Fibroblast of mammary gland (primary cell): Measurements from ENCODE around the gene NR1D2.

Experiments
- DNase-seq: peaks from one replicate; pipeline ENCODE4 v3.0.0-alpha.2; 2010; ENCODE audit warnings: low read depth
- H3K4me3 ChIP-seq: 2 replicates; pipeline ENCODE4 v1.5.1; 2011; ENCODE audit warnings: low read depth, mild to moderate bottlenecking, low read length, moderate library complexity; ENCODE audit not compliant: control insufficient read depth
- TF ChIP-seq, protein P1 (sequence below): conservative IDR thresholded peaks from 2 replicates; pipeline ENCODE4 v1.5.1; 2011; ENCODE audit warnings: low read depth, low read length, inconsistent platforms; ENCODE audit not compliant: control insufficient read depth, insufficient read depth

The NR1D2 gene

GRCh38 chr3:23952646-23953045, 7.6 kb downstream of the NR1D2 start:
- no peak overlapping the region for H3K4me3 ChIP-seq
- peak; percentile 33 for DNase-seq
- TF ChIP-seq, protein P1, sequence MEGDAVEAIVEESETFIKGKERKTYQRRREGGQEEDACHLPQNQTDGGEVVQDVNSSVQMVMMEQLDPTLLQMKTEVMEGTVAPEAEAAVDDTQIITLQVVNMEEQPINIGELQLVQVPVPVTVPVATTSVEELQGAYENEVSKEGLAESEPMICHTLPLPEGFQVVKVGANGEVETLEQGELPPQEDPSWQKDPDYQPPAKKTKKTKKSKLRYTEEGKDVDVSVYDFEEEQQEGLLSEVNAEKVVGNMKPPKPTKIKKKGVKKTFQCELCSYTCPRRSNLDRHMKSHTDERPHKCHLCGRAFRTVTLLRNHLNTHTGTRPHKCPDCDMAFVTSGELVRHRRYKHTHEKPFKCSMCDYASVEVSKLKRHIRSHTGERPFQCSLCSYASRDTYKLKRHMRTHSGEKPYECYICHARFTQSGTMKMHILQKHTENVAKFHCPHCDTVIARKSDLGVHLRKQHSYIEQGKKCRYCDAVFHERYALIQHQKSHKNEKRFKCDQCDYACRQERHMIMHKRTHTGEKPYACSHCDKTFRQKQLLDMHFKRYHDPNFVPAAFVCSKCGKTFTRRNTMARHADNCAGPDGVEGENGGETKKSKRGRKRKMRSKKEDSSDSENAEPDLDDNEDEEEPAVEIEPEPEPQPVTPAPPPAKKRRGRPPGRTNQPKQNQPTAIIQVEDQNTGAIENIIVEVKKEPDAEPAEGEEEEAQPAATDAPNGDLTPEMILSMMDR = no peak

DNA sequence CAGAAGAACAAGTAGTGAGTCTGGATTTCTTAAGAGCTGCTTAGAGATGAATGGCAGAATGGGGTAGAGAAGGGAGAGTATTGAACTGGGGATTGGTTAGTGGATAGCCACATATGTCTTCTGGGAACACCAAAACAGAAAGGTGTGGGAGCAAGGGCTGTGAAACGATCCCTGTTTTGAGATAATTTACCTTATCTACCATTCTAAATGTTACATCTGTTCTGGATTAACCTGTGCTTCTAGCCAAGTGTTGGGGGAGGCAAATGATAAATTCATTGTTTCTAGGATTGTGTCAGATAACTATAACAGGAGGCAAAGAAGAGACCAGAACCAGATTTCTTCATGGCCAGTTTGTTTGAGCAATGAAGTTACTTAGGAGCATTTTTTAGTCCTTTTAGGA, 8.4 kb downstream of the NR1D2 start:
- H3K4me3 ChIP-seq = no peak overlapping the region
- DNase-seq = peak; percentile 13
- TF ChIP-seq, protein P1 = no peak

DNA sequence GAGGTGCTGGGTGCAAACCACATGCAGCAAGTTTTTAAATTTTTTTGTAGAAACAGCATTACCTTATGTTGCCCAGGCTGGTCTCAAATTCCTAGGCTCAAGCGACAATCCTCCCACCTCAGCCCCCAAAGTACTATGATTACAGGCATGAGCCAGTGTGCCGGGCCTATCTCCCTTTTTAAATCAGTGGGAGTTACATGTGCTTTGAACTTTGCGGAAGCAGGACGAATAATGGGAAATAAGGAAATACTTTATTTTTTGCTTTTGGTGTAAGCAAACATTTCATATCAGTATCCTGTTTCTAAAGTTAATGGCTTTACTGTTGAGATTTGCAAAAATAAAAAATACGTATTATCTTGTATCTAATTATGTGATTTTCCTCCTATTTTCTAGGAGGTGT, 9.1 kb downstream of the NR1D2 start:
- no peak for DNase-seq
- H3K4me3 ChIP-seq = no peak overlapping the region
- TF ChIP-seq, protein P1 = no peak

DNA sequence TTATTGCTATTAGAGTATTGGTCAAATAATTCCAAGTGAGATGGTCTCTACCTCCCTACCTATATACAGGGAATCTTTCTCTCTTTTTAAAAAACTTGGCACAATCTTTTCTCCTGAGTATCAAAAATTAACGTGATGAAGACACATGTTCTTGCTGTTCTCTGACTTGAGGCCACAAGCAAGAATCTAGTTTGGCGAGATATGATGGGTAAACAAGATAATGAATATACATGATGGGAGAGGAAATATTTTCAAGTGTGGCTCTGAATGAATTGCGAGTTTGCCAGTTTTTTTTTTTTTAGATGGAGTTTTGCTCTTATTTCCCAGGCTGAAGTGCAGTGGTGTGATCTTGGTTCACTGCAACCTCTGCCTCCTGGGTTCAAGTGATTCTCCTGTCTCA, 11.6 kb downstream of the NR1D2 start:
- no peak overlapping the region for H3K4me3 ChIP-seq
- TF ChIP-seq, protein P1 = no peak
- DNase-seq = no peak

DNA sequence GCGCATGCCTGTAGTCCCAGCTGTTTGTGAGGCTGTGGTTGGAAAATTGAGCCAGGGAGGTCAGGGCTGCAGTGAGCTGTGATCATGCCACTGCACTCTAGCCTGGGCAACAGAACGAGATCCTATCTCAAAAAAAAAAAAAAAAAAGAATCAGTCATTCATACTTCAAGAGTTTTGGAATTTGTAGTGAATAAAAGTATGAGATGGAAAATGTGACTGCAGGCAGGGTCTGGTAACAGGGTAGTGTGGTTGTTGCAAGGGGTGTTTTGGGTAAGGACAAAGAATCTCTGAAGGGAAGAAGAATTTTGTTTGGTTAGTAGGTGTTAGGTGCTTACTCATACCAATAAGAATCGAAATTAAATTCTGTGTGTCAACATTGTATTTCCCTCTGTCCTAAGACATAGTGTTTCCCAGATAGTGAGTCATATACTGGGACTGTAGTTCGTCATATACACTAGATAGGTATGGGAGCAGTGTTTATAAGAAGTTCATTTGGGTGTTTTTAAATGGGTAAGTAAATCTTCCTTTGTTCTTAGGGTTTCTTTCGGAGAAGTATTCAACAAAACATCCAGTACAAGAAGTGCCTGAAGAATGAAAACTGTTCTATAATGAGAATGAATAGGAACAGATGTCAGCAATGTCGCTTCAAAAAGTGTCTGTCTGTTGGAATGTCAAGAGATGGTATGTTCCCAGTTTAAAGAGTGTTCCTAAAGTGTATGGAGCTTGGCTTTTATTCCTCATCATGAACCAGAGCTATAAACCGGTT, 14.2 kb downstream of the NR1D2 start:
- TF ChIP-seq, protein P1 = no peak
- no peak overlapping the region for H3K4me3 ChIP-seq
- peak; percentile 94 for DNase-seq

DNA sequence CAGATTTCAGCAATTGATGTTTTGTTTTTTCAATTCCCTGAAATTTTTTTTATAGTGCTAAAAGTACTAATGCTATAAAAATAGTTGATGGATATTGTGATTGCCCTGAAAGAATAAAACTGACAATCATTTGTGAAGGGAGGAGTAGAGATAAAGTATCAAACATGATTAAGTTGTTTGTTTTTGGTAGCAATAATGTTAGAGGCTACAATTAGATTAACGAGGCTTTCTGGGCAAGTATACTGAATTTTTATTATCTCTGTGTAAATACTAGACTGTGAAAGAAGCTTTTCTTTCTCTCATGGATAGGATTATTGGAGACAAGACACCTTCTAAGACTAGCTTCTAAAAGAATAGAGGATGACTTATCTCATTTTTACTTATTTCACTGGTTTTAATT, 15.6 kb downstream of the NR1D2 start:
- no peak for DNase-seq
- TF ChIP-seq, protein P1 = no peak
- H3K4me3 ChIP-seq = no peak overlapping the region
